T-helper 2 cell treated with Interferon-gamma antibody and Interleukin-4, amounts not matched to agents 100 ng/mL and 5 ng/mL, for 36 hours (primary cell): ENCODE measurements around the gene GABRR3. TPM values are rescaled to one million over a fixed set of nuclear protein-coding genes. Genes with fewer than 3 reads are reported as not detected.
"Not testable (repeated sequence)": the region's sequence is repeated elsewhere in the genome, so short reads cannot be mapped to it uniquely, and the experiment has no call there.

Experiments
- intact Hi-C: fragments of 100-400 bp; cut with micrococcal nuclease; formaldehyde crosslinking; loops from one replicate; pipeline ENCODE4 v1.15.1; 2023
- total RNA-seq: library from RNA; stranded (reverse); gene quantifications from 2 replicates; pipeline ENCODE4 v1.2.3, GENCODE V29; 2022

The GABRR3 gene
- total RNA-seq, 1 donor from 2014 or later, result 0.05 TPM

DNA sequence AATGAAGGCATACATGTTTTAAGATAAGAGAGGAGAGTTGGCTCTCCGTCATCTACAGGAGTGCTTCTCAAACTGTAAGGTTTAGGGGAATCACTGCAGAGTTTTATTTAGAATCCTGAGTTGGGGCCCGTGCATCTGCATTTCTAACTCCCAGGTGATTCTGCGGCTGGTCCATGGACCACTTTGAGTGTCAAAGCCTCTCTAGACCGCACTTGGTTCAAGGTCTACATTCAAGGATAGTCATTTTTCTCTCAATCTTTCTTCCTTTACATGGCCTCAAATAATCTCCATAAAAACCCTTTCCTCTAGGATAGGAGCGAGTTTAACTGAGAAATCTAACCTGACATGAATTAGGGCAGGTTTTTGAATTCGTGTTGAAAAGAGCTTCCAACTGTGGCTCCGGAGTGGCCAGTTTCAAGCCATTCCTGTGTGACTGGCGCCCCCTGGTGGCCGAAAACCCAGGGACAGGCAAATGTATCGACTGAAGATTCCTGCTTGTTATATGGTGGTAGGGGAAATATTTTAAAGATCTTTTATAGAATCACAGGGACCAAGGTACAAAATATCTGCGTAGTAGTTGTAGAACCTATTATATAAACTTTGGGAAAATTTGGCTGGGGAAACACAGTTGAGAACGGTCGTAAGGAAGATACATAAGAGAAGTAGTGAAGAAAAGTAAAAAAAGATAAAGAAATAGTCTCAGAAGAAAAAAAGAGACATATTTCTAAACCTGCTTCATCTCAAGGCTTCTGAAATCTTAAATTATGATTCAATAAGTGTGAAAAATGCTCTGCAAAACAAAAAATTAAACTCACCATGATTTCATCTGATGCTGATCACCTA, 11.9 kb downstream of the GABRR3 start:
- intact Hi-C loops, result loop anchor here (1.0 to 5.0 kb wide), 6 partner anchors 51 to 304 kb away; partner anchors contain the start of genes ARL6 and RIOX2

GRCh38 chr3:98021830-98022560, 13.1 kb downstream of the GABRR3 start:
- intact Hi-C loops, result loop anchor here (5.0 kb wide), 1 partner anchor 140 kb away; no protein-coding TSS in a partner anchor

GRCh38 chr3:98020412-98020811, 14.7 kb downstream of the GABRR3 start:
- intact Hi-C loops, result loop anchor here (5.0 kb wide), 1 partner anchor 138 kb away; no protein-coding TSS in a partner anchor

DNA sequence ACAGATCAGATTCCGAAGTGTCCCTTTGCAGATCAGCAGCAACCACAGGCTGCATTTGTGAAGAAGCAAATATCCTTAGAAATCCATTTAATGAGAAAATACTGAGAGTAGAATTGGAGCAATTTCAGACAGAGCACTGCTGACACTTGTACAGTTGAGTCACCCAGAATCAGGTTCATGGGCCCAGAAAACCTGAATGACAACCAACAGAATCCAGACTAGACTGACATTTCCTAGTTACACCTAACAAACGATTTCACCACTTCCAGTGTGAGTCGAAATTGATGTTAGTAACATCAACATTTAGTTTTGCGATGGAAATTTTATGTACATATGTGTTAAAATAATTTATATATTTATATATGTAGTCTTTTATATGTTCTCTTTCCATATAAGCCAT, 16.8 kb downstream of the GABRR3 start:
- intact Hi-C loops, result no loop called here

GRCh38 chr3:98014268-98014585, 20.9 kb downstream of the GABRR3 start:
- intact Hi-C loops, result no loop called here

DNA sequence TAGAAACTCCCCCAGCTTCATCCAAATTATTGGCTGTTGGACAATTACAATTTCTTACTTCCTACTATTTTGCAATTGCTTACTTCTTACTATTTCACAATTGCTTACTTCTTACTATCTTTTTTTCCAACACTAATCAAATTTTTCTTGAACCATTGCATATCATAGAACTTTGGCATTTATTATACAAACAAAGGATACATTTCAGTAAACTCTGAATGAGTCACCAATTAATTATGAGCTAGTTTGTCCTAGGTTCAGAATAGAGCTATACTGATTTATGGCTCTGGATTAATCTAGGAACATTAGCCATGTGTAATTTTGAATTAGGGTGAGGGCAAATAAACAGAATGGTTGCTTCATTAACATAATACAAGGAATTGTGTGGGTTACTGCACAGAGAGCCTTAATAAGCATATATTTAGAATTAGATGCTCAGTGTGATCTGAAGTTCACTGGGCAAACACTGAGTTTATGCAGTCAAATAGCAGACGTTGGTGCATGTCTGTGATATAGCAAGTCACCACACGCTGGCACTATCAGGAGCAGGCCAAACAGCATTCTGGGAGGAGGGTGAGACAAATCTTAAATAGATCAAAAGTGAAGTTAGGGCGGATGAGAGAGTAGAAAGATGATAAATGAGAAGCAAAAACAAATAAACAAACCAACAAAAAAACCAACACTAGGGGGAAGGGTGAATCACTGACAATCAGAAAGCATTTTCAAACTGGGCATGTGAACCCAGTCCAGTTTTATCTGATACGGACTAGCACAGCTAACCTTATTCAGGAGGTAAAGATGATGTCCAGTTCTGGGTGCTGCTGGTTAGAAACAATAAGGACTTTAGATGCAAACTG, 21.5 kb downstream of the GABRR3 start:
- intact Hi-C loops, result no loop called here

DNA sequence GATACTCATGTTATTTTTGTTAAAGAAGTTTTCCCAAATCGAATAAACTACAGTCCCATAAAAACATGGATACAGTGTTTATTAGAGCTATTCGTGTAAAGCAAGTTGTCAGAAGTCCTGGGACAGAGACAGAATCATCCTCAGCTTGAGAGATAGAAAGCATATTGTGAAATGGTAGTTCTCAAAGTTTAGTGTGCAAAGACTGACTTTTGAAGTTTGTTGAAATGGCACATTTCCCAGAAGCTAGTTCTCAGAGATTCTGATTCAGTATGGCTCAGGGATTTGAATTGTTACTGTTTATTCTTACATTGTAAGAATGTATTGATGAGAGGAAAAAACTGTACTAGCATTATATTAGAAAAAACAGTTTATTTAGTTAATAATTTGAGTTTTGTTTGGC, 22.1 kb downstream of the GABRR3 start:
- intact Hi-C loops, result no loop called here

DNA sequence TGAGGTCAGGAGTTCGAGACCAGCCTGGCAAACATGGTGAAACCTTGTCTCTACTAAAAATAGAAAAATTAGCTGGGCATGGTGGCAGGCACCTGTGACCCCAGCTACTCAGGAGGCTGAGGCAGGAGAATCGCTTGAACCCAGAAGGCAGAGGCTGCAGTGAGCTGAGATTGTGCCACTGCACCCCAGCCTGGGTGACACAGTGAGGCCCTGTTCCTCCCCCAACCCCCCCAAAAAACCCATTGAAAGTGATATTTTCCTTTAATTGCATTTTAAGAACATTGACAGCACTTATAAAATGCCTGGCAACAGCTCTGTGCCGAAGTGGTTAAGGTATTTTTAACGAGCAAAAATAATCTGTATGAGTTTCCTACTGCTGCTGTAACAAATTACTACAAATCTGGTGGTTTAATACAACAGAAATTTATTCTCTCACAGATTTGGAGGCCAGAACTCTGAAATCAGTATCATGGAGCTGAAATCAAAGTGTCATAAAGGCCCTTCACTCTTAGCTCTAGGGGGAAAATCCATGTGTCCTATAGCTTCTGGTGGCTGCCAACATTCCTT, 24.1 kb downstream of the GABRR3 start:
- intact Hi-C loops, result not testable (repeated sequence)

GRCh38 chr3:98010194-98010882, 24.8 kb downstream of the GABRR3 start:
- intact Hi-C loops, result no loop called here

DNA sequence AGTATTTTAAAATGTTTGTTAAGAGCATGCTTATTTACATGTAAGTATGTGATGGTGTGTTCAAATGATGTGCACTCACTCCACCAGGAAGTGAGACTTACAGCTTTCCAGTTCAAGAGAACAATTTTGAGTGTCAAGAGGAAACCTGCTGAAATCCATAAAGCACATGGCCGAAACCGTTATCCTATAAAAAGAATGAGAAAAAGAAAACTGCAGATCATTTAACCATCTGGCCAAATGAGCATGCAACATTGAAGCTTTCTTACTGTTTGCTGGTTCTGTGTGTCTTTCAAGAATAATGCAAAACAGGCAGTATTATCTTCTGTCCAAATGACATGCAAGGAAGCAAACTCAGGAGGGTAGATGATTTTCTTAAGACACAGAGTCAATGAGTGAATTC, 26.3 kb downstream of the GABRR3 start:
- intact Hi-C loops, result loop anchor here (2.0 kb wide), 1 partner anchor 36 kb away; the partner anchor contains the start of gene RIOX2

DNA sequence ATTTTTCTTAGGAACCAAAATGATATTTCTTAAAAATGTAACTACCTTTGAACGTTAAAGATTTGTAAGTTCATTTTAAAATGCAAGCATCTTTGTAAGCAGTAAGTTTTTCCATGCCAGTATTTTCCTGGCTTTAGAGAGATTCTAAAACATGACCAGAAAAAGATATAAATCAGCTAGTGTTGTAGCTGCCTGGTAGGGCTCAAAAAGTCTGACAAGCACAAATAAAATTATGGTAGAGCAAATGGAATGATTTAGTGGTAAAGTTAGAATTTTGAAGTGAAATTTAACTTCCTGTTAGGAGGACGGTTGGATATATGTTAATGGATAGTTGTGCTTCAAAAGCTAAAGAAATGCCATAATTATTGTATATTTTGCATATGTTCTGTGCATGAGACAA, 29.7 kb downstream of the GABRR3 start:
- intact Hi-C loops, result no loop called here

DNA sequence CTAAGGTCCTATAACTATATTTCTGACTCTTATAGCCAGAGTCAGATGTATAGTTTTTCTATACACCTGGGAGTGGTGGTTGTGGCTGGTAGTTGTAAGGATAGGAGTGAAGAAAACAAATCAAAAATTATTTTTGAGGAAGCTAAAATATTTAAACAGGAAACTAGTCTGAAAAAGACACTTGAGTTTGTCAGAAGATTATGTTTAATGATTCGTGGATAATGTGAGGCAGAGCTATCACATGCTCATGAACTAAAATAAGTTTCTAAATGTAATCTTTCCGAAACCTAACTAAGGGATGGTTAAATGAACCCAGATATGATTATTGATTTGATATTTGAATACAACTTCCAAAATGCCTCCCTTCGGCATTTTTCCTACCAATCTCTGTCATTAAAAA, 30.4 kb downstream of the GABRR3 start:
- intact Hi-C loops, result no loop called here

GRCh38 chr3:98003306-98003969, 31.7 kb downstream of the GABRR3 start:
- intact Hi-C loops, result no loop called here

DNA sequence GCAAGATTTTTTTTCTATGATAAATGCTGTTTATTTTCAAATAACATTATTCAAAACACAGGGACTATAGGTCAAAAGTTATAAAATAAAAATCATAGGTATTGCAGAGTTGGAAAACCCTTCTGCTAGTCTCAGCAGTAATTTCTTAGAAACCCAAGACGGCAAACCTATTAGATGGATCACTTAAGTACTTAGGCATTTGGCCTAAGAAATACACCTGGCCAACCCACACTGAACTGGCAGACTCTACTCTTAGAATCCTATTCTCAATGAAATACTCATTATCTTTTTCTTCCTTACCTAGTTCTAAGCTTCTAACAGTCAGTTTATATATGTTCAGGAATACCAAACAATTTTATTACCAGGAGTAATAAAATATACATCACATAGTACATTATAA, 32.4 kb downstream of the GABRR3 start:
- intact Hi-C loops, result no loop called here

- intact Hi-C loops, result no loop called here
Measured at GRCh38 chr3:97999994-98000393, 35.1 kb downstream of the GABRR3 start.

- intact Hi-C loops, result no loop called here
Measured at GRCh38 chr3:97999103-97999502, 36.0 kb downstream of the GABRR3 start.

GRCh38 chr3:97996988-97997387, 38.1 kb downstream of the GABRR3 start:
- intact Hi-C loops, result no loop called here

GRCh38 chr3:97994328-97994945, 40.7 kb downstream of the GABRR3 start:
- intact Hi-C loops, result no loop called here

- intact Hi-C loops, result no loop called here
Measured at GRCh38 chr3:97993526-97993925, 41.6 kb downstream of the GABRR3 start.
